LNCAP (cell line): Measurements from ENCODE around the gene SORCS2.

Experiments used
- TF ChIP-seq, protein P1 (sequence below): fragments of 450-650 bp; IDR thresholded peaks from 2 replicates; pipeline ENCODE4 v1.5.1; 2017; ENCODE audit warnings: mild to moderate bottlenecking

Gene SORCS2

DNA sequence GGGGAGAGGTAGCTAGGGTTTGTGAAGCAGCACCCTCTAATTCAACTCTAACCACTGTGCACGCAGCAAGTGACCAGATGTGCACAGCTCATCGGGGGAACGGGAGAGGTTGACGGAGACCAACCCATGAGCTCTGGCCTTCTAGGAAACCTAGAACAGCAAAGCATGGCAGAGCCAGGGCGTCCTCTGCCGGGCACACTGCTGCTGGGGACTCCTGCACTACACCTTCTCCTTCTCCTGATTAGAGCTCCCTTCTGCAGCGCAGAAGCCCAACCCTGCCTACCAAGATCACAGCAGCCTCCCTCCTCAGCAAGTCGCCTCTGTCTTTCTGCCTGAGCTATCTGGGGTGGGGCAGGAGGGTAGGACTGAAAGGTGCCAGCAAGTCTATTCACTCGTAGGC is 494.7 kb downstream of the SORCS2 start:
- TF ChIP-seq, protein P1, sequence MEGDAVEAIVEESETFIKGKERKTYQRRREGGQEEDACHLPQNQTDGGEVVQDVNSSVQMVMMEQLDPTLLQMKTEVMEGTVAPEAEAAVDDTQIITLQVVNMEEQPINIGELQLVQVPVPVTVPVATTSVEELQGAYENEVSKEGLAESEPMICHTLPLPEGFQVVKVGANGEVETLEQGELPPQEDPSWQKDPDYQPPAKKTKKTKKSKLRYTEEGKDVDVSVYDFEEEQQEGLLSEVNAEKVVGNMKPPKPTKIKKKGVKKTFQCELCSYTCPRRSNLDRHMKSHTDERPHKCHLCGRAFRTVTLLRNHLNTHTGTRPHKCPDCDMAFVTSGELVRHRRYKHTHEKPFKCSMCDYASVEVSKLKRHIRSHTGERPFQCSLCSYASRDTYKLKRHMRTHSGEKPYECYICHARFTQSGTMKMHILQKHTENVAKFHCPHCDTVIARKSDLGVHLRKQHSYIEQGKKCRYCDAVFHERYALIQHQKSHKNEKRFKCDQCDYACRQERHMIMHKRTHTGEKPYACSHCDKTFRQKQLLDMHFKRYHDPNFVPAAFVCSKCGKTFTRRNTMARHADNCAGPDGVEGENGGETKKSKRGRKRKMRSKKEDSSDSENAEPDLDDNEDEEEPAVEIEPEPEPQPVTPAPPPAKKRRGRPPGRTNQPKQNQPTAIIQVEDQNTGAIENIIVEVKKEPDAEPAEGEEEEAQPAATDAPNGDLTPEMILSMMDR: no peak

DNA sequence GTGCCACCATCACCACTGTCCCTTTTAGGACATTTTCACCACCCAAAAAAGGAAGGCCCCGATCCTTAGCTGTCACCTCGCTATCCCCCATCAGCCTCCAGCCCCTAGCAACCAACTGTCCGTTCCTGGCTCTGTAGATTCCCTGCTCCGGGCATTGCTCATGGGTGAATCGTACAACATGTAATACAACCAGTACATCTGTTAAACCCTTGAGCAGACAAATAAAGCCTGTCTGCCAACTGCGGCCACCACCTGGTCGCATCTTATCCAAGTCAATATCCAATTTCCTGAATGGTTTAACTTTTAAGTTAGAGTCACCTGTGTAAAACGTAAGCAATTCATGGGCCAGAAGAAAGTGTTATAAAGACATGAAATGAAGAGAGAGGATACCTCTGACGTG is 495.5 kb downstream of the SORCS2 start:
- TF ChIP-seq, protein P1: no peak

DNA sequence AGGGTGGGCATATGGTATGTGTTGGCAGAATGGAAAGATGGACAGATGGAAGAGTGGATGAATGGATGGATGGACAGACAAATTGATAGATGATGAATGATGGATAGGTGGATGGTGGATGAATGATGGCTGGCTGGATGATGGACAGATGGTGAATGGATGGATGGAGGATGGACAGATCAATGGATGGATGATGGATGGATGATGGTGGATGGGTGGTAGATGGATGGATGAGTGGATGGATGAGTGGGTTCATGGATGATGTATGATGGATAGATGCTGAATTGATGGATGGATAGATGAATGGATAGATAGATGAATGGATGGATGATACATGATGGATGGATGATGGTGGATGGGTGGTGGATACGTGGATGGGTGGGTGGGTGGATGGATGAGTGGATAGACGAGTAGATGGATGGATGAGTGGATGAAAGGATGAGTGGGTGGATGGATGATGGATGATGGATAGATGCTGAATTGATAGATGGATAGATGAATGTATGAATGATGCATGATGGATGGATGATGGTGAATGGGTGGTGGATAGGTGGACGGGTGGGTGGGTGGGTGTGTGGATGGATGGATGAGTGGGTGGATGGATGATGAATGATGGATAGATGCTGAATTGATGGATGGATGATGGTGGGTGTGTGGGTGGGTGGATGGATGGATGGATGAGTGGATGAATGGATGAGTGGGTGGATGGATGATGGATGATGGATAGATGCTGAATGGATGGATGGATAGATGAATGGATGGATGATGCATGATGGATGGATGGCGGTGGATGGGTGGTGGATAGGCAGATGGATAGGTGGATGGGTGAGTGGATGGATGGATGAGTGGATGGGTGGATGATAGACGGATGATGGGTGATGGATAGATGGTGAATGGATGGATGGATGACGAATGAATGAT is 497.7 kb downstream of the SORCS2 start:
- TF ChIP-seq, protein P1: no peak

DNA sequence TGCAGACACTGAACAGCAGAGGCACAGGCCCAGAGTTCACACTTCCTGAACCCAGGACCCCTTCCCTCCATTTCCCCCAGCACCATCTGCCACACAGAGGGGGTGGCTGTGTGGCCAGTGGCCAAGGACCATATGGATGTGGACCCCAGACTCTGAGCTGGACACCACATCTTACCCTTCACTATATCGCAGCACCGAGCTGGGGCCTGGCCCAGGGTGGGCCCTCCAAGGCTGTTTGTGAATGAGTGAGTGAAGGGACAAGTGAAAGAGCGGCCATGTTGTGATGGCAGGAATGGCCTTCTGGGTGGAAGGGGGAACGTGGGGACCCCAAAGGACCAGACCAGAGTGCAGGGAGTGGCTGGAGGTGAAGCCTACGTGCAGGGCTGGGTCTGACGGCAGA is 498.7 kb downstream of the SORCS2 start:
- TF ChIP-seq, protein P1: no peak

DNA sequence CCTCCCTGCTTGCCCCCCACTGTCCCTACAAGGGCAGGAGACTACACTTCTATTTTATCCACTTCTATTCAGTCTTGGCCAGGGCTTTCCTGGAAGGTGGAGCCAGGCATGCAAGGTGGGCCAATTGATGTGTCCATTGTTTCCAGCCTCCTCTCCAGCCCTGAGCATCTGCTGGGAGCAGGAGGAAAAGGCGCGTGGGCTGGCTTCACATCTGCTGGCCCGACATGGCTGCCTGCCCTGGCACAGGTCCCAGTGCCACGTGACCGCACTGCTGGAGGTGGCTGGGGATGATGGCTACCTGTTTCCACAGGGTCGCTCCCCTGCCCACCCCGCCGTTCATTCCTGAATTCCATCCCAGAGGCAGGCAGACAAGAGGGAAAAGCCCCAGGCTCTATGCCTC is 499.6 kb downstream of the SORCS2 start:
- TF ChIP-seq, protein P1: no peak

DNA sequence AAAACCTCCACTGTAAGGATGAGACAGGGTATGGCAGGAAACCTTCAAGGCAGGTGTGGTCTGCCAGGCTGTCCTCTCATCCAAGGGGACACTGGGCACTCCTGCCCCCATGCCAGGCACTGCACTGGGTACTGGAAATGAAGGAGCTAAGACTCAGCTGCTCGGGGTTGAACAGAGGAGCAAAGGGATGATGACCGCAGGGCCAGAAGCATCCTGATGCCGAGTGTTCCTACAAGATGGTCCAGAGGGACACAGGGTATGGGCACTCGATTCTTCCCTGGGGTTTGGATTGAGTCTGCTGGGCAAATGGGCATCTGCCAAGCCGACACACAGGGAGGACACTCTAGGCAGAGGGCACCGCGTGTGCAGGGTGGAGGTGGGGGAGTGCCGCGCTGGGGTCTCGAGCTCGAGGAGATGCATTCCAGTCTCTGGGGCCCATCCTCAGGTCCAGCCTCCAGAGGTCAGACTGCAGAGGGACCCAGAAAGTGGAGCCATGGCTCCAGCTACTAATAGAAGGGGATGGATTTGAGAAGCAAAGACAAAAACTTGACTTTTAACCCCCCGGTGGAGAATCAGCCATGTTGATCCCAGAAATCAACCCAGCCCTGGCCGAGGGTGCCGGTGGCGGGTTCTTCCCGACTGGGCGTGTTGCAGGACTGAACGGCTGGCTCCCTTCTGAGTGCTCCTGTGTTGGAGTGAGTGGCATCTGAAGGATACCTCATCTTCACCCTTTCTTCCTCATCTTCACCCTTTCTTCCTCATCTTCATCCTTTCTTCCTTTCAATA is 500.3 kb downstream of the SORCS2 start:
- TF ChIP-seq, protein P1: no peak

DNA sequence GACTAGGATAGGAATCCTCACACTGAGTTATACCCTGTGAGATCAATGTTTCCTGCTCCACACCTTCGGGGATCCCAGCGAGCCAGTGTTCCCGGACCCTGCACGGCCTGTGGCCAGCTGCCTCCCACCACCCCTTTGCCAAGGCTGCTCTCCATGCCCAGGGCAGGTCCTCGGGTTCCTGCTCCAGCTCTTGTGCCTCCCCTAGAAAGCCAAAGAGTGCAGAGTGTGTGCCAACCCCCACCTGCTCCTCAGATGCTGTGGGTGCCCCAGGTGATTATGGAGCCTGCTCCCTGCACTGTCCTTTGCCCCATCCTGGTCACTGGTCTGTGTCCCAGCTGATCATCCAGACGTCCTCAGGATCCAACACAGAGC is 500.9 kb downstream of the SORCS2 start:
- TF ChIP-seq, protein P1: no peak
